Smooth muscle cell (in vitro differentiated cells): Measurements from ENCODE around the gene KLF11. TPM values are rescaled to one million over a fixed set of nuclear protein-coding genes. Genes with fewer than 3 reads are reported as not detected.

Source experiments
- DNase-seq: peaks from one replicate; lab custom pipeline; 2025; ENCODE audit not compliant: unreplicated experiment; lab: John Stamatoyannopoulos, UW
- H2AFZ ChIP-seq: fragments of 200-600 bp; sonication (generic); 2 replicates; pipeline ENCODE4 v1.6.0; 2016; ENCODE audit warnings: antibody characterized with exemption, low read depth, mild to moderate bottlenecking
- H3F3A ChIP-seq: fragments of 200-600 bp; sonication (generic); 2 replicates; pipeline ENCODE4 v1.6.0; 2017; ENCODE audit warnings: antibody characterized with exemption, low read depth
- H3K27ac ChIP-seq: fragments of 200-600 bp; sonication (generic); 2 replicates; pipeline ENCODE4 v1.5.1; 2016; ENCODE audit warnings: low read depth, mild to moderate bottlenecking
- H3K27me3 ChIP-seq: fragments of 200-600 bp; sonication (generic); 2 replicates; pipeline ENCODE4 v1.6.1; 2016; ENCODE audit warnings: low read depth, mild to moderate bottlenecking
- H3K36me3 ChIP-seq: fragments of 200-600 bp; sonication (generic); 2 replicates; pipeline ENCODE4 v1.5.1; 2016; ENCODE audit warnings: low read depth
- H3K4me1 ChIP-seq: fragments of 200-600 bp; sonication (generic); 2 replicates; pipeline ENCODE4 v1.5.1; 2016; ENCODE audit warnings: low read depth
- H3K4me2 ChIP-seq: fragments of 200-600 bp; sonication (generic); 2 replicates; pipeline ENCODE4 v1.6.0; 2016; ENCODE audit warnings: mild to moderate bottlenecking
- H3K4me3 ChIP-seq: fragments of 200-600 bp; sonication (generic); 2 replicates; pipeline ENCODE4 v1.5.1; 2016; ENCODE audit warnings: mild to moderate bottlenecking
- H3K79me2 ChIP-seq: fragments of 200-600 bp; sonication (generic); 2 replicates; pipeline ENCODE4 v1.6.0; 2016; ENCODE audit warnings: low read depth, mild to moderate bottlenecking
- H3K9ac ChIP-seq: fragments of 200-600 bp; sonication (generic); 2 replicates; pipeline ENCODE4 v1.6.0; 2016; ENCODE audit warnings: low read depth
- H3K9me3 ChIP-seq: fragments of 200-600 bp; sonication (generic); replicated peaks from 2 replicates; pipeline ENCODE4 v1.5.1; 2016; ENCODE audit warnings: low read depth
- H4K20me1 ChIP-seq: fragments of 200-600 bp; sonication (generic); 2 replicates; pipeline ENCODE4 v1.6.0; 2016; ENCODE audit warnings: low read depth
- CTCF ChIP-seq: fragments of 200-600 bp; sonication (generic); IDR thresholded peaks from 2 replicates; pipeline ENCODE4 v1.5.1; 2017; ENCODE audit warnings: borderline replicate concordance, mild to moderate bottlenecking, antibody characterized with exemption; ENCODE audit not compliant: insufficient read depth, poor library complexity, severe bottlenecking
- WGBS: methylation state at CpG from one replicate; pipeline ENCODE4 v1.1.7; 2016; ENCODE audit warnings: low lambda C conversion rate; 5-methylcytosine and 5-hydroxymethylcytosine counted together
- polyA plus RNA-seq: library from polyadenylated mRNA; unstranded; fragments of >200 nt; fragmentation: Nextera tagmentation; extraction: Ambion mirVana; gene quantifications from 2 replicates; pipeline ENCODE4 v1.2.1, GENCODE V29; 2016
- total RNA-seq: library from RNA; depleted of rRNA; stranded (reverse); fragments of >200 nt; gene quantifications from 2 replicates; pipeline ENCODE4 v1.2.3, GENCODE V29; 2014

The KLF11 gene
- total RNA-seq (12.7 and 15.3 TPM in 2 replicates), polyA plus RNA-seq (9.9 and 11.7 TPM in 2 replicates)

- peak within 1 kb of the TSS; percentile 82 for H2AFZ ChIP-seq
- peak within 1 kb of the TSS; percentile 61 for H3K4me3 ChIP-seq
- H3K4me1 ChIP-seq, result peaks cover 9% of the 10 kb centered on the region
- under 1% methylated on average over 49 of the region's 104 CpGs for WGBS
- no peaks in the 10 kb centered on the region for H3K27me3 ChIP-seq
- peaks cover 17% of the 10 kb centered on the region for H3F3A ChIP-seq
- peak within 1 kb of the TSS; percentile 75 for H3K9ac ChIP-seq
- H3K36me3 ChIP-seq, result no peaks in the 10 kb centered on the region
- H3K79me2 ChIP-seq, result no peaks in the 10 kb centered on the region
- no peaks in the 10 kb centered on the region for H3K9me3 ChIP-seq
- TF ChIP-seq CTCF, result no peak
- H3K4me2 ChIP-seq, result peak within 1 kb of the TSS; percentile 89
- DNase-seq, result peak; percentile 68
- H4K20me1 ChIP-seq, result peaks cover 23% of the 10 kb centered on the region
- H3K27ac ChIP-seq, result peak within 1 kb of the TSS; percentile 78
Observed at GRCh38 chr2:10043256-10043905, at the start of gene KLF11. Gene KLF11, plus strand, starts transcription at chr2:10043550. Its CDS starts 167 bp downstream, at chr2:10043717.

GRCh38 chr2:9994462-9994861 is 48.9 kb upstream of the KLF11 start:
- Histone ChIP-seq H4K20me1 (no peaks in the 10 kb centered on the region), H3K4me2 (no peak overlapping the region), H3K9me3 (no peaks in the 10 kb centered on the region), H3K27me3 (no peaks in the 10 kb centered on the region), H3K79me2 (no peaks in the 10 kb centered on the region), H3F3A (no peaks in the 10 kb centered on the region), H3K9ac (no peak overlapping the region), H3K36me3 (no peaks in the 10 kb centered on the region), H3K4me1 (no peaks in the 10 kb centered on the region), H3K27ac (no peak overlapping the region), H3K4me3 (no peak overlapping the region), H2AFZ (no peak overlapping the region)
- no peak for TF ChIP-seq CTCF
- WGBS, result 93% methylated on average over 11 of the region's 11 CpGs
- no peak for DNase-seq

GRCh38 chr2:9995059-9995458 is 48.3 kb upstream of the KLF11 start:
- H3F3A ChIP-seq, result no peaks in the 10 kb centered on the region
- no peak for DNase-seq
- no peaks in the 10 kb centered on the region for H3K9me3 ChIP-seq
- no peak overlapping the region for H3K9ac ChIP-seq
- no peaks in the 10 kb centered on the region for H3K27me3 ChIP-seq
- no peaks in the 10 kb centered on the region for H3K4me1 ChIP-seq
- no peaks in the 10 kb centered on the region for H3K79me2 ChIP-seq
- H3K36me3 ChIP-seq, result no peaks in the 10 kb centered on the region
- no peak for TF ChIP-seq CTCF
- H3K27ac ChIP-seq, result no peak overlapping the region
- H3K4me3 ChIP-seq, result no peak overlapping the region
- no peak overlapping the region for H2AFZ ChIP-seq
- no peak overlapping the region for H3K4me2 ChIP-seq
- no peaks in the 10 kb centered on the region for H4K20me1 ChIP-seq
- WGBS, result 96% methylated on average over 5 of the region's 5 CpGs

- Histone ChIP-seq H3K79me2 (no peaks in the 10 kb centered on the region), H3K9ac (no peak overlapping the region), H3K36me3 (no peaks in the 10 kb centered on the region), H3F3A (no peaks in the 10 kb centered on the region), H3K27ac (no peak overlapping the region), H2AFZ (no peak overlapping the region), H3K4me2 (no peak overlapping the region), H3K4me1 (no peaks in the 10 kb centered on the region), H3K27me3 (no peaks in the 10 kb centered on the region), H3K4me3 (no peak overlapping the region), H3K9me3 (no peaks in the 10 kb centered on the region), H4K20me1 (no peaks in the 10 kb centered on the region)
- TF ChIP-seq CTCF, result no peak
- no peak for DNase-seq
- WGBS, result 91% methylated on average over 7 of the region's 7 CpGs
Observed at GRCh38 chr2:9996321-9996720, 47.0 kb upstream of the KLF11 start.
